HG02642 (cell line): ENCODE results near the gene TFB1M.
"Not testable (repeated sequence)": the region's sequence is repeated elsewhere in the genome, so short reads cannot be mapped to it uniquely, and the experiment has no call there.

ENCODE experiments used
- ATAC-seq: cut with Tn5 transposase; IDR thresholded peaks from one replicate; pipeline ENCODE4 v1.9.1; 2021; ENCODE audit warnings: mild to moderate bottlenecking; ENCODE audit not compliant: unreplicated experiment, poor library complexity

Gene TFB1M

DNA sequence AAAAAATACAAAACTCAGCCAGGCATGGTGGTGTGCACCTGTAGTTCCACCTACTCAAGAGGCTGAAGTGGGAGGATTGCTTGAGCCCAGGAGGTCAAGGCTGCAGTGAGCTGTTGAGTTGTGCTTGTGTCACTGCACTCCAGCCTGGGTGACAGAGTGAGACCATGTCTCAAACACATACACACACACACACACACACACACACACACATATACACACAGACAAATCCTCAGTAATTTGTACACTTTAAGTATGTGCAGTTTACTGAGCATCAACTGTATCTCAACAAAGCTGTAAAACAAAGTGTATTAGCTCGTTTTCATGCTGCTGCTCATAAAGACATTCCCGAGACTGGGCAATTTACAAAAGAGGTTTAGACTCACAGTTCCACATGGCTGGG is 7.3 kb downstream of the TFB1M start:
- no peak for ATAC-seq

DNA sequence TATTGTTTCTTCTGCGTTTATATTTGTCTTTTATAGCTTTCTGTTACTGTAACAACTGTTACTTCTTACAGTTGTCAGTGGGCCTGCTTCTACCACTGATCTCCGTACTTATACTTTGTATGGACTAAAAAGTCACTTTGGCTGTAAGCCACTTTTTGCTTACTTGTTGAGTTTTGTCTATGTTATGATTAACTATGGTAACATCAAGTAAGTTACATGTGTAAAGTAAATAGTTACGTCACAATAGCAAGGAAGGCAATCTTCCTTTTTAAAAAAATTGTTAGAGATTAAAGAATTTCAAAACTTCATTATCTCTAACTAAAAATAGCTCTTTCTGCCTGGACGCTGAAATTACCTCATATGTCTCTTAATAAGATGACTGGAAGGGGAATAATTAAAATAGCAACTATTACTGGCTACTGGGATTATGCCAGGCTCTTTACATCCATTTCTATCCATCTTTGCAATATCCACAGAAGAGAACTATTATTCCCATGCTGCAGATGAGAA is 10.9 kb downstream of the TFB1M start:
- ATAC-seq = no peak

DNA sequence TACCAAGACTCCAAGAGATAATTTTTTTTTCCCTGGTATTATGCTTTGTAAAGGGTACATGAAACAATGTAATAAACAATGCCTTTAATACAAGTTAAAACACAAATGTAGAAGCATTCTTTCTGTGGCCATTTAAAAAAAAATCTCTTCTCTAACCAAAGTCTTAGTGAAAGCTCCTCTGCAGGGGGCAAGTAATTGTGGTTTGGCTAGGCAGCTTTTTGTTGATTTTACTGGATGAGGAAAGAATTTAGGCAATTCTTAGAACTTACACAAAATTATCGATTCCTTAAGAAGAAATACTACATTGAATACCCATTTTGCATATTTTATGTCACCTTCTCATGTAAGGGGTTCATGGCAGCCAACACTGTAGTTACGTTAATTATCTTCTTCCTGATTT is 12.4 kb downstream of the TFB1M start:
- ATAC-seq = no peak

DNA sequence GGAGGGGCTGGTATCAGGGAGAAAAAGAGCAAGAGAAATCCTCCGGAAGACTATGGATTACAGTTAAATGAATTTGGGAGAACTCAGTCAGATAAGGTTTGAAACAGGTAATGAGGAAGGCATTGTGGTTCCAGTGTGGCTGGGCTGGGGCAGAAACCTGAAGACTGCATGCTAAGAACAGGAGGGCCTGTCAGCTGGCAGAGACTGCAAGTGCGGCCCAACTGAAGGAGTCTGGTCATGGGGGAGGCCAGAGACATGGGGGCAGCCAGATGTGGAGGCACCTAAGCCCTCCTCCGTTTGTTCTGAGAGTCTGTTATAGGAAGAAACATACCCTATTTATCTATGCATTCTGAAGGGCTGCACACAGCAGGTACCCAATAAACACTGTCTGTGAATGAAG is 16.6 kb downstream of the TFB1M start:
- ATAC-seq = no peak

- no peak for ATAC-seq
These were observed 21.6 kb downstream of the TFB1M start for GRCh38 chr6:155292711-155293110.

GRCh38 chr6:155291291-155291690 is 23.0 kb downstream of the TFB1M start:
- no peak for ATAC-seq

GRCh38 chr6:155290491-155290890 is 23.8 kb downstream of the TFB1M start:
- ATAC-seq = no peak

DNA sequence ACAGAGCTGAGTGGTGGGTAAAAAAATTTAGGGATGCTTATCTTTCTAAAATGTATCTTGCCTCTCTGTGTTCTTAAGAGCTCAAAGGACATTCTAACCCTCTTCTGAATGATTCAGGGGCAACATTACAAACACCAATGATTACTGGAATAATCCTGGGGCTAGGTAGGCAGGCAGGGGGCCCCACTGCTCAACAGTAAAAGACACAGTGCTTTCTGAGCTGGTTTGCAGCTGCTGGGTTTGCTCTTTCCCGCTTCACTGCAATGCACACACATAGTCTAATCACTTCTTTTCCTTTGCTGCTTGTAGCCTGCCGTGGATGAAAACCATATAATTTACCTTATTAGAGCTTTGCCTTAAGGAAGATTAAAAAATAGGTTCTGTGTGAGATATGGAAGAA is 26.5 kb downstream of the TFB1M start:
- no peak for ATAC-seq

DNA sequence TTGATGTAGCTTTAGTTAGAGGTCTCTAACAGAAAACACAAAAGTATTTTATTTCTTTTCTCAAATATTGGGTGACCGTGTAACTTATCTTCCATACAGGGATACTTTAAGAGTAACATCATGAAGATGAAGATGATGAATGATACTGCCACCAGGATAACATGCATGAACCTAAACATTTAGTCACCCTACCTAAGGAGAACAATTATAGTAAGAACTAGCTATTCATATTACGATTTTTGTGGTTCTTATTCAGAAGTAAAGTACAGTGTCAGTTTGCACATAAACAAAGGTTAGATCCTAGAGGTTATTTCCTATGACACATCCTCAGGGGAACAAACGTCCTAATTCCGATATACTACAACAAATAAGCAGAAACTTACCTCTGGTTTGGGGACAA is 29.5 kb downstream of the TFB1M start:
- no peak for ATAC-seq

- no peak for ATAC-seq
These were observed 35.8 kb downstream of the TFB1M start for GRCh38 chr6:155278319-155279049.

GRCh38 chr6:155276638-155277037 is 37.6 kb downstream of the TFB1M start:
- no peak for ATAC-seq

- no peak for ATAC-seq
These were observed 38.3 kb downstream of the TFB1M start for GRCh38 chr6:155275808-155276480.

GRCh38 chr6:155274533-155274932 is 39.8 kb downstream of the TFB1M start:
- ATAC-seq = no peak

GRCh38 chr6:155274106-155274505 is 40.2 kb downstream of the TFB1M start:
- ATAC-seq = no peak

GRCh38 chr6:155273431-155273830 is 40.9 kb downstream of the TFB1M start:
- no peak for ATAC-seq

GRCh38 chr6:155272353-155273232 is 41.7 kb downstream of the TFB1M start:
- ATAC-seq = no peak

DNA sequence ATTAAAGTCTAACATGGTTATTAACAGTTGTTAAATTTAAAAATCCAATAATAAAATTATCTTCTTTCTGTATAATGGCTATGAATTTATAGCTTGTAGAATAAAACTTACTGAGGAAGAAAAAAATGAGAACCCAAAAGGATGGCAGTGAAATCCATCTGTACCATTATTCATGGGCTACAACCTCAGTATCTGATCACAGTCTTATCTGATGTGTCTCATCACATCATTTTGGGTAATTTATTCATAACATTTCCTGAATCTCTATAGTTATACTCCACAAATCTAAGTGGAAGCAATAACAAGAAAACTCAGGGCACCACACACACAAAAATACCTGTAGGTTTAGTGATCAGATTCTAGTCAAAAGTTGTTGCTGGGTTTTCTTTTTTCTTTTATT is 43.1 kb downstream of the TFB1M start:
- ATAC-seq = no peak

DNA sequence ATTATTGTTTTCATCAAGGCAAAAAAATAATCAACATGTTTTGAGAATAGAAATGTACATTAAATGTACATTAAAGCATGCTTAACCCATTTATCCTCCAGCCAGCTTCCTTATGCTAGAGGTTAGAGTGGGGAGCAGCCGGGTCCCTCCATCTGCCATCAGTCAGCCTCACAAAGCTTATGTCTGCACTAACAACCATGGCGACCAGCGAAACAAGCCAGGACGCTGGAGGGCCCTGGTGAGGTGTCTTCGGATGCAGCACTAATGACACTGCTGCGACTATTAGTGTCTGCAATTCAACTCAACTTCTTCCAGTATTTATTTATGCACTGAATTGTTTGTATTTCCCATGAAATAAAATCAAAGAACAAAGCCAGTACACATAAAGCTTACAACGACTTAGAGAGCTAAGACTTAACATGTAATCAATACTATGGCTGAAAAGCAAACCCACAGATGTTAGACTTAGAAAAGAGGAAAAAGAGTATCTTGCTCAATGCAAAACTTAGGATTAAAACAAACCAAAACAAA is 43.7 kb downstream of the TFB1M start:
- ATAC-seq = no peak

DNA sequence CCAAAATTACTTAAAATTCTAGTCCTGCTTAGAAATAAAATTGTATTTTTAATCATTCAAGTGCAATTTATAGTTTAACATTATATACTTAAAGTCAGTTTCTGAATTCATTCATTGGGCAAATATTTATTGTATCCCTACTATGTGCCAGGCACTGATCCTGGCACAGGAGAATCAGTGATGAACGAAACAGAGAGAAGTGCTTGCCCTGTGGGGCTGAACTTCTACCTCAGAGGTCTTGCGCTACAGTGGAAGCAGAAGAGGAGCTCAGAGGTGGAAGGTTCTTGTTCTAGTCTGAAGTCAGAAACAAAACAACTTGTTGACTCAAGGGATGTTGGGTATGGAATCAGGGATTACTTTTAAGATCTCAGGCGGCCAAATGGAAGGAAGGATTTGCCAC is 44.5 kb downstream of the TFB1M start:
- ATAC-seq = no peak

- not testable (repeated sequence) for ATAC-seq
These were observed 46.0 kb downstream of the TFB1M start for GRCh38 chr6:155268088-155268867.
